ENCODE results near the gene LAMA3. TPM values are rescaled to one million over a fixed set of nuclear protein-coding genes. Genes with fewer than 3 reads are reported as not detected.
"Not testable (repeated sequence)": the region's sequence is repeated elsewhere in the genome, so short reads cannot be mapped to it uniquely, and the experiment has no call there.

Gene LAMA3
- total RNA-seq, 2 donors from 2014 or later, result 5.0 to 6.4 TPM

- DNase-seq (ENCODE audit: low spot score), result no peak
- Histone ChIP-seq H3K4me1 (no peaks in the 10 kb centered on the region), H3K27ac (no peak overlapping the region), H3K27me3 (no peaks in the 10 kb centered on the region), H3K4me3 (no peak overlapping the region), H3K36me3 (no peaks in the 10 kb centered on the region), H3K9me3 (peaks cover 0 to 5% of the 10 kb centered on the region in 2 donors)
- TF ChIP-seq CTCF (IDR thresholded peaks at IDR 0.05), result no peak
These were observed 21.7 kb downstream of the LAMA3 start for GRCh38 chr18:23710946-23711345.

GRCh38 chr18:23711426-23711825 is 22.2 kb downstream of the LAMA3 start:
- Histone ChIP-seq H3K27ac (no peak overlapping the region), H3K9me3 (peaks cover 0 to 5% of the 10 kb centered on the region in 2 donors), H3K36me3 (no peaks in the 10 kb centered on the region), H3K4me1 (no peaks in the 10 kb centered on the region), H3K27me3 (no peaks in the 10 kb centered on the region), H3K4me3 (no peak overlapping the region)
- no peak for DNase-seq (ENCODE audit: low spot score)
- no peak for TF ChIP-seq CTCF (IDR thresholded peaks at IDR 0.05)

- Histone ChIP-seq H3K4me1 (no peaks in the 10 kb centered on the region), H3K4me3 (no peak overlapping the region), H3K36me3 (no peaks in the 10 kb centered on the region), H3K27me3 (no peaks in the 10 kb centered on the region), H3K9me3 (no peaks in the 10 kb centered on the region), H3K27ac (no peak overlapping the region)
- TF ChIP-seq CTCF (IDR thresholded peaks at IDR 0.05), result no peak
- no peak for DNase-seq (ENCODE audit: low spot score)
These were observed 23.2 kb downstream of the LAMA3 start for GRCh38 chr18:23712445-23712844.

GRCh38 chr18:23714576-23714975 is 25.3 kb downstream of the LAMA3 start:
- Histone ChIP-seq H3K36me3 (no peaks in the 10 kb centered on the region), H3K4me1 (peaks cover 0 to 5% of the 10 kb centered on the region in 2 donors), H3K9me3 (no peaks in the 10 kb centered on the region), H3K27me3 (no peaks in the 10 kb centered on the region), H3K4me3 (no peak overlapping the region), H3K27ac (no peak overlapping the region)
- no peak for TF ChIP-seq CTCF (IDR thresholded peaks at IDR 0.05)
- no peak for DNase-seq (ENCODE audit: low spot score)

GRCh38 chr18:23716079-23716478 is 26.8 kb downstream of the LAMA3 start:
- not testable (repeated sequence) for H3K27ac ChIP-seq; H3K4me1 ChIP-seq; H3K9me3 ChIP-seq; H3K36me3 ChIP-seq; DNase-seq (ENCODE audit: low spot score); H3K4me3 ChIP-seq; H3K27me3 ChIP-seq

- Histone ChIP-seq H3K4me3 (no peak overlapping the region), H3K9me3 (no peaks in the 10 kb centered on the region), H3K4me1 (peaks cover 0 to 5% of the 10 kb centered on the region in 2 donors), H3K36me3 (no peaks in the 10 kb centered on the region), H3K27ac (no peak overlapping the region), H3K27me3 (no peaks in the 10 kb centered on the region)
- no peak for DNase-seq (ENCODE audit: low spot score)
- no peak for TF ChIP-seq CTCF (IDR thresholded peaks at IDR 0.05)
These were observed 27.3 kb downstream of the LAMA3 start for GRCh38 chr18:23716516-23716915.

Measured in right atrium auricular region (tissue), 2 donors.